ENCODE measurements around the gene ZRANB3.
"Not testable (repeated sequence)": the region's sequence is repeated elsewhere in the genome, so short reads cannot be mapped to it uniquely, and the experiment has no call there.

Gene ZRANB3

DNA sequence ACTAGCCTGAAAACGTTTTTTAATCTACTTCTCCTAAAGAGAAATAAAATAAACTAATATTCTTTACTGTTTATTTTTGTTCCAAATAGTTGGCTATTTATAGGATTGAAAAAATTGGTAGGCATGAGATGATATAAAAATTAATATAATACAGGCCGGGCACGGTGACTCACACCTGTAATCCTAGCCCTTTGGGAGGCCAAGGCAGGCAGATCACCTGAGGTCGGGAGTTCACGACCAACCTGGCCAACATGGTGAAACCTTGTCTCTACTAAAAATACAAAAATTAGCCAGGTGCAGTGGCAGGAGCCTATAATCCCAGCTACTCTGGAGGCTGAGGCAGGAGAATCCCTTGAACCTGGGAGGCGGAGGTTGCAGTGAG is 409.4 kb downstream of the ZRANB3 start:
- DNase-seq (ENCODE audit: low read depth) = not testable (repeated sequence)

DNA sequence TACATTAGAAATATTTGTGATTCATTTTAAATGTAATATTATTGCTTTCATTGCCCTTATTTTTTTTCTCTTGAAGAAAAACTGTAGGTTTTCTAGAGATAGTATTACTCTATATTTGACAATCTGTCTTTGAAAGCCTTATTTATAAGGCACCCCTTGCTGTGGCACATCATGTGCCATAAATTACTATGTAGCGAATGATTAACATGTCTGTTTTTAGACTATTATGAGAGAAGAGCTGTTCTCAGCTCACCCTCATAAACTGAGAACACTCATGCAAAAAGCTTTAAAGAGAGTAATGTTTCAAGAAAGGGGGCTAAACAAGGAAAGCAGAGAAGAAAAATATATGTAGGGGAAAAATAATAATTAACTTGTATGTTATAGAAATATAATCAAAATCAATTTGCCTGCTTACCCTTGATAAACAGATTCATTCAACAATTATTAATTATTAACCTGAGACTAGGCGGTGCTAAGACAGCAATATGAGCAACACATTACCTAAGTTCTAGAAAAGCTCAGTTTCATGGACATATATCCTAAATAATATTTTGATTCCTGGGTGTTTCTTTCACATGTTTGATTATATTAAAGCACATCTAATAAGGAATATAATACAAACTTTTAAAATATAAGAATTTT is 409.9 kb downstream of the ZRANB3 start:
- DNase-seq (ENCODE audit: low read depth) = no peak

DNA sequence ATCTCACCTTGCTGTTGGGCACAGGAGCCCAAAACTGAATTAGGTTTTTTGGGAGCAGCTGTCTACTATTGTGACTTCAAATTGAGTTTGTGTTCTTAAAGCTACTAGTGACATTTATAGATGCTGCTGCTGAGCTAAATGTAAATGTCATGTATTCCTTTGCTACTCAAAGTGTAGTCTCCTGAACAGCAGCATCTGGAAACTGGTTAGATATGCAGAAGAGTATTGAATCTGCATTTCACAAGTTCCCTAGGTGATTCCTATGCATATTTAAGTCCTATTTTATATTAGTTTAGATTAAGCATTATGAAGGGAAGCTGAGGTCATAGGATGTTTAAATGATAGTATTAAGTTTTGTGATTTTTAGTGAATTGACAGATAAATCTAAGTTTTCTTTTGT is 411.4 kb downstream of the ZRANB3 start:
- DNase-seq (ENCODE audit: low read depth) = no peak

DNA sequence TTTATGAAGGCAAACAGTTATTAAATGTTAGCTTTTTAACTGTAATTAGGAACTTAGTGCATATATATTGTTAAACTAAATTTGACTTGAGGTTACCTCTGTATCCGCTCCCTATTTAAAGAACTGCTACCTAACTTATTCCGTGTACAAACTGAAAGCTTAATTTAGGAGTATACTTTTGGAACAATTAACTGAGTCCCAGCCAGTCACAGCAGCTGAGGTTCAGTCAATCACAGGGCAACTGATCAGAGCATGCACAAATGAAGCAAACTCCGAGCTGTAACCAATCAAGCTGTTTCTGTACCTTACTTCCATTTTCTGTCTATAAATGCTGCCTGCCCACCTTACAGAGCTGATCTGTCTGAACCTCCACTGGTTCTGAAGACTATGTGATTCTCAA is 417.7 kb downstream of the ZRANB3 start:
- no peak for DNase-seq (ENCODE audit: low read depth)

DNA sequence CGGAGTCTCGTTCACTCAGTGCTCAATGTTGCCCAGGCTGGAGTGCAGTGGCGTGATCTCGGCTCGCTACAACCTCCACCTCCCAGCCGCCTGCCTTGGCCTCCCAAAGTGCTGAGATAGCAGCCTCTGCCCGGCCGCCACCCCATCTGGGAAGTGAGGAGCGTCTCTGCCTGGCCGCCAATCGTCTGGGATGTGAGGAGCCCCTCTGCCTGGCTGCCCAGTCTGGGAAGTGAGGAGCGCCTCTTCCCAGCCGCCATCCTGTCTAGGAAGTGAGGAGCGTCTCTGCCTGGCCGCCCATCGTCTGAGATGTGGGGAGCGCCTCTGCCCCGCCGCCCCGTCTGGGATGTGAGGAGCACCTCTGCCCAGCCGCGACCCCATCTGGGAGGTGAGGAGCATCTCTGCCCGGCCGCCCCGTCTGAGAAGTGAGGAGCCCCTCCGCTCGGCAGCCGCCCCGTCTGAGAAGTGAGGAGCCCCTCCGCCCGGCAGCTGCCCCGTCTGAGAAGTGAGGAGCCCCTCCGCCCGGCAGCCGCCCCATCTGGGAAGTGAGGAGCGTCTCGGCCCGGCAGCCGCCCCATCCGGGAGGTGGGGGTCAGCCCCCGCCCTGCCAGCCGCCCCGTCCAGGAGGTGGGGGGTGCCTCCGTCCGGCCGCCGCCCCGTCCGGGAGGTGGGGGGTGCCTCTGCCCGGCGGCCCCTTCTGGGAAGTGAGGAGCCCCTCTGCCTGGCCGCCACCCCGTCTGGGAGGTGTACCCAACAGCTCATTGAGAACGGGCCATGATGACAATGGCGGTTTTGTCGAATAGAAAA is 425.3 kb downstream of the ZRANB3 start:
- not testable (repeated sequence) for DNase-seq (ENCODE audit: low read depth)

DNA sequence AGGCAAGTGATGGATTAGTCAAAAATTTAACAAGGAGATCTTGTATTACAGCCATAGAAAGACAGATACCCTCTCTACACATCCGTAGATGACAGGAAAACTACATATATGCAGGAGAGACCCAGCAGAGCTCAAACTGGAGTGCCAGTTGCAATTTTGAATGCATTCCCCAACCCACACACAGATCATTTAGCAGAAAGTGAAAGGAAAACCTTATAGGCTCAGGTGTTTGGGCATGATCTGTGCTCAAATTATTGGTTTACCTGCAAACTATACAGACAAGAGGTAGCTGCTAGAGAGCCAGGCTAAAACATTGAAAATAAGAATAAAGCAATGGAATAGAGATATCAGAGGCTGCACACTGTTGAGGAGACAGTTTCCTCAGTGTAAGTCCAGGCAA is 427.2 kb downstream of the ZRANB3 start:
- no peak for DNase-seq (ENCODE audit: low read depth)

DNA sequence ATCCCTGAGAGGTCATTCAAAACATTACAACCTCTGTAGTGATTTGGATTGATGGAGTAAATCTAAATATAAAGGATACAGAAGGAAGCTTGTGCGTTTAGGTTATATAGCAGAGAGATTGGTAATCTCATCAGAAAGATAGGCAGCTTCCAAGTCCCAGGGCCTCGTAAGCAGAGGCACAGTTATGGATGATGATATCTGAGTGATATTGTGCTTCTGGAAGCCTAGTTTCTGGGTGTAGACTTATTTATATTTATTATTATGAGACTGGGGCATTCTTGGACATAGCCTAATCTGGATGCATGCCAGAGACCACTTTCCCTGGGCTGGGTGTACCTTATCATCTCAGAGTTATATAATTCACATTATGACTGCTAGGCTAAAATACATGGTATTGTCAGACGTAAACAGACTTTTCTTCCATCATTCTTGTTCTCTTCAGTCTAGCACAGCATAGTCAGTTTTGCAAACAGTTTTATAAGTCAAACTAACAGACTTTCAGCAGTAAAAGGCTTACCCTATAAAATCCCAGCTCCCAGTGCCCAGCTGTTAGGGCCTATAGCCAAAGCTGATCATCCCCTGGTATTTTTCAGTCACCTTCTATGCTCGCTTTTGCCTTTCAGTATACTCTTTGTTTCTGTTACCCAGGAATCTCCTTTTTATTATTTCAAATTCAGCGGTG is 431.1 kb downstream of the ZRANB3 start:
- no peak for DNase-seq (ENCODE audit: low read depth)

DNA sequence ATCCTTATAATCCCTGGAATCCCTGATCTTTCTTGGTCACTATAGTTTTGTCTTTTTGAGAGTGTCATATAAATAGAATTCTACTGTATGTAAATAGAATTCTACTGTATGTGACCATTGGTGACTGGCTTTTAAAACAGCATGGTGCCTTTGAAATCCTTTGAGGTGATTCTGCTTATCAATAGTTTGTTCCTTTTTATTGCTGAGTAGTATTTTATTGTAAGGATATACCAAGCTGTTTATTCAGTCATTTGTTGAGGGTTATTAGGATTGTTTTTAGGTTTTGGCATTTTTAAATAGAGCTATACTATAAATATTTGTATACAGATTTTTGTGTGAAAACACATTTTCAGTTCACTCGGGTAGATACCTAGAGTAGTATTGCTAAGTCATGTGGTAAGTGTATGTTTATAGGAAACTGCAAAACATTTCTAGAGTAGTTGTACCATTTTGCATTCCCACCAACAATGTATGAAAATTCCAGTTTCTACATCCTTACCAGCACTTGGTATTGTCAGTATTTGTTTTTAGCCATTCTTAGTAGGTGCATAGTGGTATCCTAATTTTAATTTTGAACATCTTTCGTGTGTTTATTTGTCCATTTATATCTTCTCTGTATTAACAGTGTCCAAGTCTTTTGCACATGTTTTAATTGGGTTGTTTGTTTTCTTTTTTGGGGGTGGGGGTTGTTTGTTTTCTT is 433.3 kb downstream of the ZRANB3 start:
- DNase-seq (ENCODE audit: low read depth) = no peak

DNA sequence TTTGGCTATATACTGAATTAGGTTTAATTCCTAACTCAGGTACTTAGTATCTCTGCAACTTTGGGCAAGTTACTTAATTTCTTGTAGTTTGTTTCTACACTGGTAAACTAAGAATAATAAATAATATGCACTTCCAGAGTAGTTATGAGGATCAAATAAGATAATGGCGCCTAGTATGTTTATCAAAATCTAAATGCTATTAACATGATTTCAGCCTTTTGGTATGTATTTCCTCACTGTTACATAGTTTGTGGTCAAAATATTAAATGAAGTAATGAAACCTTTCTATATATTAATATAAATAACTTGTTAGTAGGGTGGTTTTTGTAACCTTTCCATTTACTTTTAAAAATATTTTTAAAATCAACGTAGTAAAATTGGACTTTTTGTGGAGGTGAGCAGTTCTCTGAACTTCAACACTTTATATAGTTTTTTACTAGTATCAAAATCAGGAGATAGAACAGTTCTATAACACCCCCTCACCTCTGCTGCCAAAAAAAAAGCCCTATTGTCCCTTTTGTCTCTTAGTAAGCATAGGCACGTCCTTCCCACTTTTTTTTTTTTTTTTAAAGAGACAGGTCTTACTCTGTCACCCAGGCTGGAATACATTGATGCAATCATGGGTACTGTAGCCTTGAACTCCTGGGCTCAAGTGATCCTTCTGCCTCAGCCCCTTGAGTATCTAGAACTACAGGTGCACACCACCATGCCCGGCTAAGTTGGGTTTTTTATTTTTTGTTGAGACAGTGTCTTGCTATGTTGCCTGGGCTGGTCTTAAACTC is 434.2 kb downstream of the ZRANB3 start:
- DNase-seq (ENCODE audit: low read depth) = no peak

DNA sequence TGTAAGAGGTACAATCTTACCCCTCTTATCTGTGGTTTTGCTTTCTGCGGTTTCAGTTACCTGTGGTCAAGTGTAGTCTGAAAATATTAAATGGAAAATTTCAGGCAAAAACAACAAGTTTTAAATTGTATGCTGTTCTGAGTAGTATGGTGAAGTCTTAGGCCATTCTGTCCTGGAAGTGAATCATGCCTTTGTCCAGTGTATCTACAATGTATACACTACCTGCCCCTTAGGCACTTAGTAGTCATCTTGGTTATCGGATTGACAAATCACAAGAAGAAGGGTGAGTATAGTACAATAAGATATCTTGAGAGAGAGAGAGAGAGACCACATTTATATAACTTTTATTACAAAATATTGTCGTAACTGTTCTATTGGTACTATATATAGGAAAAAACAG is 435.4 kb downstream of the ZRANB3 start:
- no peak for DNase-seq (ENCODE audit: low read depth)

DNA sequence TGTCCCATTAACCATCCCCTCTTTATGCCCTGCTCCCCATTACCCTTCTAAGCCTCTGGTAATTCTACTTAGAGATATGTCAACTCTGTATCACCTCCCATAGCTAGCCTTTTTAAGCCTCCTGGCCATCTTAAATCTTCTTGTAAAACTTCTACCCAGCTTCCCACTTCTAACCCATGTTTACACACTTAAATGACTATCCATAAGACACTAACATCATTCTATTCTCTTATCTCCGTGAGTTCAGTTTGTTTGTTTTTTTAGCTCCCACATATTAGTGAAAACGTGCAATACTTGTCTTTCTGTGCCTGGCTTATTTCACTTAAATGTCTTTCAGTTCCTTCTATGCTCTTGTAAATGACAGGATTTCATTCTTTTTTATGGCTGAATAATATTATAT is 436.5 kb downstream of the ZRANB3 start:
- no peak for DNase-seq (ENCODE audit: low read depth)

DNA sequence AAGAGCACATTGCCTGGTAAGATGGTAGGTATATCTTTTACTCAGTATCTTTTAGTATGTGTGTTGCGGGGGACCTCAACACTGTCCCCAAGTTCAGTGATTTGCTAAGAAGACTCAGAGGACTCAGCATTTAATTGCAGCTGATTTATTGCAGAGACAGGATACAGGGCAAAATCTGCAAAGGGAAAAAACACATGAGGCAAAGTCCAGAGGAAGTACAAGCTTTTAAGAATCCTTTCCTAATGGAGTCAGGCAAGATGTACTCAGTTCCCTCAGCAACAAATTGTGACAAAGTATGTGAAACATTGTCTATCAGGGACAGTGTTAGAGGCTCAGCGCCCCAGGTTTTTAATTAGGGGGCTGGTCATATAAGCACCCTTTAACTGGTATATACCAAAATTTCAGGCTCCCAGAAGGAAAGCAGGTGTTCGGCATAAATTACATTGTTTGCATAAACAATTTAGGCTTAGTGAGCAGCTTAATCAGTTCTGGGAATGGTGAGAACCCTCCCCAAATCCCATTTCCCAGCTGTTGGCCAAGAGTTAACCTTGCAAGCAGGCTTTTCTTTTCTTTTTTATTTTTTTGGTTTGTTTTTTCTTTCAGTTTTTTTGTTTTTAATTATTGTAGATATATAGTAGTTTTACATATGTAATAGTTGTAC is 437.2 kb downstream of the ZRANB3 start:
- DNase-seq (ENCODE audit: low read depth) = no peak

DNA sequence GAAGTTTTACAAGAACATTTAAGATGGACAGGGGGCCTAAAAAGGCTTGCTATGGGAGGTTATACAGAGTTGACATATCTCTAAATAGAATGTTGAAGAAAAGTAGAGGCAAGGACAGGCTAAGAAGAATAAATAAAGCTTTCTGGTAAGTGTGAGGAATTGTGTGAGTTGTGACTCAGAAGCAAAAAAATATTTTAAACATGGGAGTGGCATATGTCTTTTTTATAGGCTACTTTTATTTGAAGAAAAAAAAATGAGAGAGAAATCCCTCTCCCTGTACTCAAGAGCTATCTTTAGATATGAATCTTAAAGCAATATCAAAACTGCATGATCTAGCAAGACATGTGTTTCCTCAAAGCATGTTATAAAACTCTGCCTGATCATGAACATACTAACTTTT is 437.8 kb downstream of the ZRANB3 start:
- no peak for DNase-seq (ENCODE audit: low read depth)

DNA sequence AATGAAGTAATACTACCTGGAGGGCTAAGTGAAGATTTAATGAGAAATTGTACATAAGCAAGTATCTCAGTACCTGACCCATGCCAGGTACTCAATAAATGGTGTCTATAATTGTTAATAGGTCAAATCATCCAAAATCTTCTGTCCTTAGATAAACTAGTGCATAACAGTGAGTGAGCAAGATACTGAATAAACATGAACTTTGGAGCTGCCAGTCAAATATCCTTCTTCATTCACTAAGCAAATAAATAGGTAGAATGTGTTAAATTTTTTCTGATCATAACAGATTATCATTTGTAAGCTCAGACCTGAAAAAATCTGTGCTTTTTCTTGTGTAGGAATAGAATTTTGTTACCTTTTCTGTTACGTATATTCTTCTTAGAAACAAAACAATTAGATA is 439.3 kb downstream of the ZRANB3 start:
- DNase-seq (ENCODE audit: low read depth) = no peak

DNA sequence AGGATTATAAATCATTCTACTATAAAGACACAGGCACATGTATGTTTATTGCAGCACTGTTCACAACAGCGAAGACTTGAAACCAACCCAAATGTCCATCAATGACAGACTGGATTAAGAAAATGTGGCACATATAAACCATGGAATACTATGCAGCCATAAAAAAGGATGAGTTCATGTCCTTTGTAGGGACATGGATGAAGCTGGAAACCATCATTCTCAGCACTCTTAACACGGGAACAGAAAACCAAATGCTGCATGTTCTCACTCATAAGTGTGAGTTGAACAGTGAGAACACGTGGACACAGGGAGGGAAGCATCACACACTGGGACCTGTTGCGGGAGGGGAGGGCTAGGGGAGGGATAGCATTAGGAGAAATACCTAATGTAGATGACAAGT is 441.4 kb downstream of the ZRANB3 start:
- not testable (repeated sequence) for DNase-seq (ENCODE audit: low read depth)

All from GM04503 (cell line).